NCI-H748 (cell line): Measurements from ENCODE around the gene IGFBPL1.
"Not testable (repeated sequence)": the region's sequence is repeated elsewhere in the genome, so short reads cannot be mapped to it uniquely, and the experiment has no call there.

Experiments used
- DNase-seq: peaks from one replicate; lab custom pipeline; 2025; ENCODE audit not compliant: unreplicated experiment; lab: John Stamatoyannopoulos, UW

IGFBPL1 gene

DNA sequence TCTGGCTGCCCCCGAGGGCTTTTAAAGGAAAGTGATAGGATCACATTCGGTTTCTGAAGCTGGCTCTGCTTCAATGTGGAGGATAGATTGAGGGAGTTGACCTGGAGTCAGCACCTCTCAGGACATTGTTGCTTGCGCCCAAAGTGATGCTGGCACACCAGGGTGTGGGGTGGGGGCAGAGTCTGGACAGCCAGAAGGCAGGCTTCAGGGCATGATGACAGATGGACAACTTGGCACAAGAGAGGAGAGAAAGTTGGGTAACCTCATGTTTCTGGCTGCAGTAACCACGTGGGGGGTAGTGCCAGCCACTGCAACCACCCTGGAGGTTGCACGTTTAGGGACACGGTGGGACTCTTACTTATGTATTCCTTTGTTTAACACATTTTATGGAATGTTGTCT, 22.3 kb downstream of the IGFBPL1 start:
- no peak for DNase-seq

- not testable (repeated sequence) for DNase-seq
Measured at GRCh38 chr9:38399191-38399590, 25.1 kb downstream of the IGFBPL1 start.

DNA sequence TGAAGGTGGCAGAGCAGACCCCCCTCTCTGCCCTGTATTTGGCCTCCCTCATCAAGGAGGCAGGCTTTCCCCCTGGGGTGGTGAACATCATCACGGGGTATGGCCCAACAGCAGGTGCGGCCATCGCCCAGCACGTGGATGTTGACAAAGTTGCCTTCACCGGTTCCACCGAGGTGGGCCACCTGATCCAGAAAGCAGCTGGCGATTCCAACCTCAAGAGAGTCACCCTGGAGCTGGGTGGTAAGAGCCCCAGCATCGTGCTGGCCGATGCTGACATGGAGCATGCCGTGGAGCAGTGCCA, 27.9 kb downstream of the IGFBPL1 start:
- DNase-seq: no peak

DNA sequence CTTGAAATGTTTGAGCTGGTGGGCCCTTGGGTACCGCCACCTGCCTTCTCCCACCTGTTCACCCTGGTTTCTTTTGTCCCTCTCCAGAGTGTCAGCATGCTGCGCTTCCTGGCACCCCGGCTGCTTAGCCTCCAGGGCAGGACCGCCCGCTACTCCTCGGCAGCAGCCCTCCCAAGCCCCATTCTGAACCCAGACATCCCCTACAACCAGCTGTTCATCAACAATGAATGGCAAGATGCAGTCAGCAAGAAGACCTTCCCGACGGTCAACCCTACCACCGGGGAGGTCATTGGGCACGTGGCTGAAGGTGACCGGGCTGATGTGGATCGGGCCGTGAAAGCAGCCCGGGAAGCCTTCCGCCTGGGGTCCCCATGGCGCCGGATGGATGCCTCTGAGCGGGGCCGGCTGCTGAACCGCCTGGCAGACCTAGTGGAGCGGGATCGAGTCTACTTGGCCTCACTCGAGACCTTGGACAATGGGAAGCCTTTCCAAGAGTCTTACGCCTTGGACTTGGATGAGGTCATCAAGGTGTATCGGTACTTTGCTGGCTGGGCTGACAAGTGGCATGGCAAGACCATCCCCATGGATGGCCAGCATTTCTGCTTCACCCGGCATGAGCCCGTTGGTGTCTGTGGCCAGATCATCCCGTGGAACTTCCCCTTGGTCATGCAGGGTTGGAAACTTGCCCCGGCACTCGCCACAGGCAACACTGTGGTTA, 28.4 kb downstream of the IGFBPL1 start:
- DNase-seq: no peak

DNA sequence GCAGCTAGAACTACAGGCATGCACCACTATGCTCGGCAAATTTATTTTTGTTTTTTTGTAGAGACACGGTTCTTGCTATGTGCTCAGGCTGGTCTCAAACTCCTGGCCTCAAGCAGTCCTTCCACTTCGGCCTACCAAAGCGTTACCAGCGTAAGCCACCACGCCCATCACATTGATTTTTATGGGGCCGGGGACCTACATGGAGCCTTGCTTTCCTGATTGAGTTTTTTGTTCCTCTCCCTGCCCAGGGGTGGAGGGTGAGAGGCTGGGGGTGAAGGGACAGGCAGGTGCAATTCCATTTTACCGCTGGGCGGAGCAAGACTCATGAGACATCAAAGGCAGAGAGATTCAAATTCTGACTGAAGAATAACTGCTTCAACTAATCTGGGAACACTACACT, 29.8 kb downstream of the IGFBPL1 start:
- peak; percentile 14 for DNase-seq

GRCh38 chr9:38393128-38393796, 31.0 kb downstream of the IGFBPL1 start:
- DNase-seq: no peak

DNA sequence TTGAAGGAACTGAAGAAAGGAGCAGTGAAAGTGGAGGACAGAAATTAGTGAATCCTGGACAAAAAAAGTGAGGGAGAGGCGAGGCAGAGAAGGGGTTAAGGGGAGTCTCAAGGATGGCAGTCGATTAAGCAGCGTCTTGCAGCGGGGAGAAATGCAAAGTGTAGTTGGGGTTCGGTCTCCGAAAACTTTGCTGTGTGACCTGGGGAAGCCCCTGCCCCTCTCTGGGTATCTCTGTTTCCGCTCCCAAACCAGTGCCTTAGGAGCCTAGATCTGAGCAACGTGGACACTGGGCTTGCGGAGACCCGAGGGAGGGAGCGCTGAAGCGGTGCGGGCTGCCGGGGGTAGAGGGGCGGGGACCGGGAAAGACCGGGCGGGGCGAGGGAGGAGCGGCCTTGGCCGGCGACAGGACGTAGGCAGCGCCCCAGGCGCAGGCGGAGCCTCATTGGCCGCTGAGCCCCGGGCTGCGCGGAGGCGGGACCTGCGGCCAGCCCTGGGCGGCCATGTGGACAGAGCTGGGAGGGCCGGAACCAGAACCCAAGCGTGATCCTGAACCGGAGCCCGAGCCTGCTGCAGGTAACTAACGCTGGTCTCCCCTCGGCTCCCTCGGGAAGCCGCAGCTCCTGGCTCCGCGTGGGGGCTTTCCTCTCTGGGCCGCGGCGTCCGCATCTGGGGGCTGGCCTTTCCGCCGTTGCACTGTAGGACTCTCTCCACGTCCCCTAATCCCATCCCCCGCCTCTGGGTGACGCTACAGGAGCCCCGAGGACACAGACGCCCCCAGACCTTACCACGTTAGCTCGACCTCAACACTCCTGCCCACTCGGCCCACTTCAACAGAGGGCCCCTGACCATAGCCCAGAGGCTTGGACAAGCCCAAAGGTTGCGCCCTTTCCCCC, 31.8 kb downstream of the IGFBPL1 start, which contains the start of gene ALDH1B1:
TSS of gene ALDH1B1 (plus strand) at position 468 of the 893 bp plus-strand sequence. CDS start 3,047 bp downstream, outside the sequence.
- DNase-seq: peak; percentile 92

- no peak for DNase-seq
Measured at GRCh38 chr9:38391278-38392118, 32.8 kb downstream of the IGFBPL1 start.

GRCh38 chr9:38390851-38391250, 33.4 kb downstream of the IGFBPL1 start:
- no peak for DNase-seq

- DNase-seq: no peak
Measured at GRCh38 chr9:38390442-38390841, 33.8 kb downstream of the IGFBPL1 start.

- DNase-seq: no peak
Measured at GRCh38 chr9:38389313-38389712, 34.9 kb downstream of the IGFBPL1 start.

DNA sequence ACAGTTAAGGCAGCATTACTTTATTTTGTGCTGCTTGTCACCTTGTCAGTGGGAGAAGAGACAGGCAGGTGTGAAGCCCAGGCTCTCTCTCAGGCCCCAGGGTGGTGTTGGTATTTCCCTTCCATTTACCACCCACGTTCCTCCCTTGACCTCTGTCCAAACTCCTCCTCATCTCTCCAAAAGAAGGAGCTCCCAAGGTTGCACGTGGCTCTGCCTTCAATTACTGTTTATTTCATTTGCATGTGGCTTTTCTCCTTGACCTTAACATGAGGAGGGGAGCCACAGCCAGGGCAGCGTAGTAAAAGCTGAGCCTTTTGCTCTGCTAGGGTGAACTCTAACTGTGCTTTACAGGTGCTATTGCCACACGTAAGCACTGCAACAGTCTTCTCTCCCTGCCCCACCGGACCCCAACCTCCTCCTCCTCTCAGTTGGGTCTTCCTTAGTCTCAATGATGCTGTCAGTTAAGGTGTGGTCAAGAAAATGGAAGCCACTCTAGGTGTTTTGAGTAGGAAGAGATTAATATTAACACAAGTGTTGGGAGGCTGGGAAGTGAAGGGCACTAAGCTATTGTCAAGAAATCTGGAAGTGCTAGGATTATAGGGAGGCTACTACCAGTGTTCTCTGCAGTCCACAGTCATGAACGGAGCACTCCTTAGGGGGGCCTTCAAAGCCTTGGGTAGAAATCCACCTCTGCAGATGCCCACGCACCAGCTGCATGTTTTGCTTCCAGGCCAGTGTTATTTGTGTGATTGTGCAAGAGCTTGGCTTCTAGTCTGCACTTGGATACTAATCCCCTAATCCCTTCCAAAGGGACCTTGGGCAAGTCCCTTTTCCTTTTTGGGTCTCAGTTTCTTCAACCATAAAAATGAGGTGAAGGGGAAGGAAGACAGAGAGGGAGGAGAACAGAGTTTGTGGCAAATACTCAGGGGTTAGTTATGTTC, 35.7 kb downstream of the IGFBPL1 start:
- DNase-seq: no peak

- no peak for DNase-seq
Measured at GRCh38 chr9:38387751-38388150, 36.5 kb downstream of the IGFBPL1 start.

GRCh38 chr9:38387066-38387465, 37.2 kb downstream of the IGFBPL1 start:
- DNase-seq: no peak

GRCh38 chr9:38386319-38386895, 37.8 kb downstream of the IGFBPL1 start:
- DNase-seq: peak; percentile 9

DNA sequence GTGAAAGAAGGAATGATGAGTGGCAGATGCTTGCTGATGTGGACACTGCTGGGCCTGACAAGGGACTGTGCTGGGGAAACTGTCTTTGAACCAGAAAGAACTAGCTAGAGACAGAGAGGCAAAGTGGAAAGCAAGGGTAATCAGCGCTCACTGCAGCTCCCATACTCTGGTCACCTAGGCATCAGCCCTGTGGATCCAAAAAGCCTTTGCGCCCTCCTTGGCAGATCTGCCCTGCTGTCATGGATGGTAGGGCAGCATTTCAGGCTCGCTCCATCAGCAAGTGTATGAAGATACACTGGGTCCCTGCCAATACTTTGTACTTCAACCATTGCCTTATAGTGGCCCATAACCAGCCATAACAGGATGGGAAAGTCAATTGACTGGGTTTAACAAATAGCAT, 38.4 kb downstream of the IGFBPL1 start:
- DNase-seq: no peak

- peak; percentile 20 for DNase-seq
Measured at GRCh38 chr9:38384990-38385848, 39.0 kb downstream of the IGFBPL1 start.

- DNase-seq: no peak
Measured at GRCh38 chr9:38382141-38382540, 42.1 kb downstream of the IGFBPL1 start.
